ENCODE results near the gene ITSN2. TPM values are rescaled to one million over a fixed set of nuclear protein-coding genes. Genes with fewer than 3 reads are reported as not detected.
"Not testable (repeated sequence)": the region's sequence is repeated elsewhere in the genome, so short reads cannot be mapped to it uniquely, and the experiment has no call there.

The ITSN2 gene
- total RNA-seq (10 to 100 TPM; 71.2 to 76.1 TPM), polyA plus RNA-seq (76.7 TPM)

- Histone ChIP-seq H3K27me3 (ENCODE audit: insufficient read depth, low read length, poor library complexity, severe bottlenecking) (no peaks in the 10 kb centered on the region), H3K4me1 (ENCODE audit: insufficient read depth, low read length) (peaks cover 25% of the 10 kb centered on the region), H3K27ac (ENCODE audit: low read depth, low read length) (peak within 1 kb of the TSS; percentile 93), H3K9me3 (ENCODE audit: low read length) (no peaks in the 10 kb centered on the region), H3K4me3 (ENCODE audit: low read length) (peak within 1 kb of the TSS; percentile 88), H3K36me3 (ENCODE audit: insufficient read depth, low read length) (no peaks in the 10 kb centered on the region)
- Mint-ChIP-seq H3K36me3 (peaks cover 0 to 11% (median 3%) of the 10 kb centered on the region in 3 donors), H3K9me3 (no peaks in the 10 kb centered on the region), H3K27ac (peak within 1 kb of the TSS; percentile 92 to 98 (median 97)), H3K27me3 (no peaks in the 10 kb centered on the region), H3K4me3 (peak within 1 kb of the TSS; percentile 91 to 98 (median 95)), H3K4me1 (peaks cover 34 to 42% (median 35%) of the 10 kb centered on the region in 3 donors)
- POLR2A ChIA-PET: interaction anchor here (0.6 to 1.4 kb wide), 8 partner anchors 9 to 856 kb away, joined by 3 to 8 read pairs (median 4); partner anchors contain the start of genes CENPO, PTRHD1 and SF3B6
- CTCF ChIA-PET: interaction anchor here (0.7 to 1.5 kb wide), 5 partner anchors 10 to 52 kb away, joined by 3 to 6 read pairs (median 3); no protein-coding TSS in a partner anchor
- peak; percentile 71 to 89 (median 85) for DNase-seq
These were observed at the start of gene ITSN2 for GRCh38 chr2:24360050-24360962. Gene ITSN2 (minus strand): TSS chr2:24360536. CDS start chr2:24328082, 32,454 bp downstream.

- Mint-ChIP-seq H3K4me3 (no peak overlapping the region), H3K27ac (no peak overlapping the region), H3K27me3 (peaks cover 8 to 21% of the 10 kb centered on the region in 2 donors), H3K9me3 (no peaks in the 10 kb centered on the region), H3K36me3 (no peaks in the 10 kb centered on the region), H3K4me1 (peaks cover 0 to 2% (median 0%) of the 10 kb centered on the region in 3 donors)
- ChIA-PET CTCF (interaction anchor here (0.7 to 3.2 kb wide), 9 partner anchors 13 to 787 kb away, joined by 3 to 104 read pairs (median 6); no protein-coding TSS in a partner anchor), POLR2A (no interaction called here)
- Histone ChIP-seq H3K4me3 (ENCODE audit: low read length) (no peak overlapping the region), H3K4me1 (ENCODE audit: insufficient read depth, low read length) (no peaks in the 10 kb centered on the region), H3K27ac (ENCODE audit: low read depth, low read length) (no peak overlapping the region), H3K9me3 (ENCODE audit: low read length) (no peaks in the 10 kb centered on the region), H3K27me3 (ENCODE audit: insufficient read depth, low read length, poor library complexity, severe bottlenecking) (no peaks in the 10 kb centered on the region), H3K36me3 (ENCODE audit: insufficient read depth, low read length) (no peaks in the 10 kb centered on the region)
- no peak for DNase-seq
These were observed 48.8 kb upstream of the ITSN2 start for GRCh38 chr2:24409171-24409570.

- H3K4me1 ChIP-seq (ENCODE audit: insufficient read depth, low read length); H3K4me1 Mint-ChIP-seq; POLR2A ChIA-PET; H3K9me3 Mint-ChIP-seq; H3K4me3 ChIP-seq (ENCODE audit: low read length); H3K36me3 Mint-ChIP-seq; H3K27ac Mint-ChIP-seq; H3K4me3 Mint-ChIP-seq; DNase-seq; H3K9me3 ChIP-seq (ENCODE audit: low read length); H3K36me3 ChIP-seq (ENCODE audit: insufficient read depth, low read length); H3K27ac ChIP-seq (ENCODE audit: low read depth, low read length); H3K27me3 ChIP-seq (ENCODE audit: insufficient read depth, low read length, poor library complexity, severe bottlenecking): not testable (repeated sequence)
- CTCF ChIA-PET: interaction anchor here (1.2 to 3.2 kb wide), 5 partner anchors 14 to 720 kb away, joined by 3 to 104 read pairs (median 12); no protein-coding TSS in a partner anchor
- H3K27me3 Mint-ChIP-seq: peaks cover 9 to 25% of the 10 kb centered on the region in 2 donors
These were observed 48.4 kb upstream of the ITSN2 start for GRCh38 chr2:24408704-24409103.

GRCh38 chr2:24404491-24404921 lies 44.2 kb upstream of the ITSN2 start:
- Mint-ChIP-seq H3K4me1 (peaks cover 0 to 5% (median 4%) of the 10 kb centered on the region in 3 donors), H3K36me3 (no peaks in the 10 kb centered on the region), H3K9me3 (no peaks in the 10 kb centered on the region), H3K27me3 (peaks cover 9 to 36% of the 10 kb centered on the region in 2 donors), H3K27ac (no peak overlapping the region), H3K4me3 (no peak overlapping the region)
- Histone ChIP-seq H3K9me3 (ENCODE audit: low read length) (no peaks in the 10 kb centered on the region), H3K36me3 (ENCODE audit: insufficient read depth, low read length) (no peaks in the 10 kb centered on the region), H3K27me3 (ENCODE audit: insufficient read depth, low read length, poor library complexity, severe bottlenecking) (no peaks in the 10 kb centered on the region), H3K4me3 (ENCODE audit: low read length) (no peak overlapping the region), H3K27ac (ENCODE audit: low read depth, low read length) (no peak overlapping the region), H3K4me1 (ENCODE audit: insufficient read depth, low read length) (no peaks in the 10 kb centered on the region)
- DNase-seq: no peak
- ChIA-PET POLR2A (no interaction called here), CTCF (interaction anchor here (1.1 kb wide), 1 partner anchor 423 kb away, joined by 3 read pairs; no protein-coding TSS in a partner anchor)

- H3K27me3 Mint-ChIP-seq: peaks cover 9 to 33% of the 10 kb centered on the region in 2 donors
- H3K4me3 Mint-ChIP-seq: no peak overlapping the region
- no peaks in the 10 kb centered on the region for H3K9me3 ChIP-seq (ENCODE audit: low read length)
- H3K27me3 ChIP-seq (ENCODE audit: insufficient read depth, low read length, poor library complexity, severe bottlenecking): no peaks in the 10 kb centered on the region
- H3K4me3 ChIP-seq (ENCODE audit: low read length): no peak overlapping the region
- no peak for DNase-seq
- no peaks in the 10 kb centered on the region for H3K4me1 ChIP-seq (ENCODE audit: insufficient read depth, low read length)
- no peaks in the 10 kb centered on the region for H3K36me3 ChIP-seq (ENCODE audit: insufficient read depth, low read length)
- POLR2A ChIA-PET: no interaction called here
- peaks cover 0 to 5% (median 4%) of the 10 kb centered on the region in 3 donors for H3K4me1 Mint-ChIP-seq
- H3K9me3 Mint-ChIP-seq: no peaks in the 10 kb centered on the region
- no peaks in the 10 kb centered on the region for H3K36me3 Mint-ChIP-seq
- H3K27ac ChIP-seq (ENCODE audit: low read depth, low read length): no peak overlapping the region
- CTCF ChIA-PET: interaction anchor here (1.0 kb wide), 1 partner anchor 424 kb away, joined by 4 read pairs; no protein-coding TSS in a partner anchor
- no peak overlapping the region for H3K27ac Mint-ChIP-seq
These were observed 43.5 kb upstream of the ITSN2 start for GRCh38 chr2:24403832-24404212.

GRCh38 chr2:24403168-24403831 lies 43.0 kb upstream of the ITSN2 start:
- H3K36me3 ChIP-seq (ENCODE audit: insufficient read depth, low read length): no peaks in the 10 kb centered on the region
- no peak overlapping the region for H3K4me3 ChIP-seq (ENCODE audit: low read length)
- Mint-ChIP-seq H3K4me1 (peaks cover 0 to 5% (median 4%) of the 10 kb centered on the region in 3 donors), H3K27ac (no peak overlapping the region), H3K36me3 (no peaks in the 10 kb centered on the region), H3K9me3 (no peaks in the 10 kb centered on the region), H3K27me3 (peaks cover 12 to 29% of the 10 kb centered on the region in 2 donors), H3K4me3 (no peak overlapping the region)
- DNase-seq: peak in 1 of 5 donors; percentile 20
- no peaks in the 10 kb centered on the region for H3K4me1 ChIP-seq (ENCODE audit: insufficient read depth, low read length)
- H3K27ac ChIP-seq (ENCODE audit: low read depth, low read length): no peak overlapping the region
- H3K9me3 ChIP-seq (ENCODE audit: low read length): no peaks in the 10 kb centered on the region
- ChIA-PET POLR2A (no interaction called here), CTCF (interaction anchor here (1.0 kb wide), 1 partner anchor 424 kb away, joined by 4 read pairs; no protein-coding TSS in a partner anchor)
- no peaks in the 10 kb centered on the region for H3K27me3 ChIP-seq (ENCODE audit: insufficient read depth, low read length, poor library complexity, severe bottlenecking)

- Mint-ChIP-seq H3K27me3 (peaks cover 14 to 25% of the 10 kb centered on the region in 2 donors), H3K4me1 (peaks cover 0 to 5% (median 4%) of the 10 kb centered on the region in 3 donors), H3K36me3 (no peaks in the 10 kb centered on the region), H3K9me3 (no peaks in the 10 kb centered on the region), H3K4me3 (peak overlapping the region in 1 of 7 donors; percentile 34), H3K27ac (no peak overlapping the region)
- ChIA-PET POLR2A (no interaction called here), CTCF (interaction anchor here (0.7 kb wide), 1 partner anchor 425 kb away, joined by 3 read pairs; no protein-coding TSS in a partner anchor)
- H3K4me1 ChIP-seq (ENCODE audit: insufficient read depth, low read length): no peaks in the 10 kb centered on the region
- H3K4me3 ChIP-seq (ENCODE audit: low read length): no peak overlapping the region
- H3K36me3 ChIP-seq (ENCODE audit: insufficient read depth, low read length): no peaks in the 10 kb centered on the region
- H3K27me3 ChIP-seq (ENCODE audit: insufficient read depth, low read length, poor library complexity, severe bottlenecking): no peaks in the 10 kb centered on the region
- H3K9me3 ChIP-seq (ENCODE audit: low read length): no peaks in the 10 kb centered on the region
- no peak overlapping the region for H3K27ac ChIP-seq (ENCODE audit: low read depth, low read length)
- no peak for DNase-seq
These were observed 42.1 kb upstream of the ITSN2 start for GRCh38 chr2:24402242-24403097.
